ENCODE data around the gene IPO13.

DNA sequence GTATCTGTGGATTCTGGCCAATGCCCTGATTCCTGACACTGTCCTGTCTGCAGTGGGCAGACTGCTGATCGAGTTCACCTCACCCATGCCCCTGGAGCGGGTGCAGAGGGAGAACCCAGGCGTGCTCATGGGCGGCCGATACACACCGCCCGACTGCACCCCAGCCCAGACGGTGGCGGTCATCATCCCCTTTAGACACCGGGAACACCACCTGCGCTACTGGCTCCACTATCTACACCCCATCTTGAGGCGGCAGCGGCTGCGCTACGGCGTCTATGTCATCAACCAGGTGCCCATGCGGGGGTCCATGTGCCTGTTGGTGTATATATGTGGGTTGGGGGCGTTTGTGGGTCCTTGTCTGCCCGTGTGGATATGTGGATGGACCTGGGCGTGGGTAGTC is 34.9 kb downstream of the IPO13 start:
- TF ChIP-seq POLR2AphosphoS5 (IDR thresholded peaks at IDR 0.05; ENCODE audit: low read depth, low read length): no peak
- no peak for TF ChIP-seq SPI1 (IDR thresholded peaks at IDR 0.05; ENCODE audit: low read depth, low read length)
- no peak for TF ChIP-seq POLR2A (IDR thresholded peaks at IDR 0.05; ENCODE audit: low read depth, low read length)
- TF ChIP-seq TAF1 (IDR thresholded peaks at IDR 0.05; ENCODE audit: low read depth, low read length): no peak
- TF ChIP-seq POU2F2 (IDR thresholded peaks at IDR 0.05; ENCODE audit: low read depth, low read length): no peak

Measured in GM12891 (cell line).